ENCODE data around the gene SEMA3F.

Gene SEMA3F

GRCh38 chr3:50169858-50170257 lies 14.7 kb downstream of the SEMA3F start:
- no peaks in the 10 kb centered on the region for H3K36me3 ChIP-seq (ENCODE audit: control insufficient read depth, low read length)
- no peaks in the 10 kb centered on the region for H4K20me1 ChIP-seq (ENCODE audit: control insufficient read depth, insufficient read depth, low read depth, low read length)
- H3K4me2 ChIP-seq (ENCODE audit: low read length): no peak overlapping the region
- no peaks in the 10 kb centered on the region for H3F3A ChIP-seq (ENCODE audit: control insufficient read depth, insufficient read depth)
- 0 out of 2 replicates have a peak, but pooled peaks cover 3% of the 10 kb centered on the region for H3K4me1 ChIP-seq (ENCODE audit: control insufficient read depth, low read length)
- no peaks in the 10 kb centered on the region for H3K9me2 ChIP-seq (replicated peaks; ENCODE audit: control insufficient read depth, low read length)
- TF ChIP-seq, protein P1, sequence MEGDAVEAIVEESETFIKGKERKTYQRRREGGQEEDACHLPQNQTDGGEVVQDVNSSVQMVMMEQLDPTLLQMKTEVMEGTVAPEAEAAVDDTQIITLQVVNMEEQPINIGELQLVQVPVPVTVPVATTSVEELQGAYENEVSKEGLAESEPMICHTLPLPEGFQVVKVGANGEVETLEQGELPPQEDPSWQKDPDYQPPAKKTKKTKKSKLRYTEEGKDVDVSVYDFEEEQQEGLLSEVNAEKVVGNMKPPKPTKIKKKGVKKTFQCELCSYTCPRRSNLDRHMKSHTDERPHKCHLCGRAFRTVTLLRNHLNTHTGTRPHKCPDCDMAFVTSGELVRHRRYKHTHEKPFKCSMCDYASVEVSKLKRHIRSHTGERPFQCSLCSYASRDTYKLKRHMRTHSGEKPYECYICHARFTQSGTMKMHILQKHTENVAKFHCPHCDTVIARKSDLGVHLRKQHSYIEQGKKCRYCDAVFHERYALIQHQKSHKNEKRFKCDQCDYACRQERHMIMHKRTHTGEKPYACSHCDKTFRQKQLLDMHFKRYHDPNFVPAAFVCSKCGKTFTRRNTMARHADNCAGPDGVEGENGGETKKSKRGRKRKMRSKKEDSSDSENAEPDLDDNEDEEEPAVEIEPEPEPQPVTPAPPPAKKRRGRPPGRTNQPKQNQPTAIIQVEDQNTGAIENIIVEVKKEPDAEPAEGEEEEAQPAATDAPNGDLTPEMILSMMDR (IDR thresholded peaks at IDR 0.05; ENCODE audit: low read depth, low read length, poor library complexity, severe bottlenecking): no peak
- no peak for TF ChIP-seq EZH2phosphoT487 (IDR thresholded peaks at IDR 0.05; ENCODE audit: borderline replicate concordance, low read length)
- no peaks in the 10 kb centered on the region for H3K79me2 ChIP-seq (ENCODE audit: control insufficient read depth, low read length)
- no peak overlapping the region for H3K4me3 ChIP-seq (ENCODE audit: low read length)
- H3K9me3 ChIP-seq (ENCODE audit: control insufficient read depth, insufficient read depth, low read length): no peaks in the 10 kb centered on the region
- H3K27me3 ChIP-seq (ENCODE audit: control insufficient read depth, low read length): peaks cover 1% of the 10 kb centered on the region; the same call in 1 of the 2 replicates
- no peak overlapping the region for H3K27ac ChIP-seq (ENCODE audit: low read depth, low read length)

GRCh38 chr3:50170689-50171088 lies 15.6 kb downstream of the SEMA3F start:
- 0 out of 2 replicates have a peak, but pooled peaks cover 3% of the 10 kb centered on the region for H3K4me1 ChIP-seq (ENCODE audit: control insufficient read depth, low read length)
- no peaks in the 10 kb centered on the region for H3K9me2 ChIP-seq (replicated peaks; ENCODE audit: control insufficient read depth, low read length)
- H3K36me3 ChIP-seq (ENCODE audit: control insufficient read depth, low read length): no peaks in the 10 kb centered on the region
- TF ChIP-seq, protein P1 (IDR thresholded peaks at IDR 0.05; ENCODE audit: low read depth, low read length, poor library complexity, severe bottlenecking): no peak
- no peak for TF ChIP-seq EZH2phosphoT487 (IDR thresholded peaks at IDR 0.05; ENCODE audit: borderline replicate concordance, low read length)
- H3K27me3 ChIP-seq (ENCODE audit: control insufficient read depth, low read length): no peaks in the 10 kb centered on the region
- no peaks in the 10 kb centered on the region for H3K79me2 ChIP-seq (ENCODE audit: control insufficient read depth, low read length)
- H3K27ac ChIP-seq (ENCODE audit: low read depth, low read length): no peak overlapping the region
- H3K4me2 ChIP-seq (ENCODE audit: low read length): no peak overlapping the region
- H3K4me3 ChIP-seq (ENCODE audit: low read length): no peak overlapping the region
- H4K20me1 ChIP-seq (ENCODE audit: control insufficient read depth, insufficient read depth, low read depth, low read length): no peaks in the 10 kb centered on the region
- H3F3A ChIP-seq (ENCODE audit: control insufficient read depth, insufficient read depth): no peaks in the 10 kb centered on the region
- H3K9me3 ChIP-seq (ENCODE audit: control insufficient read depth, insufficient read depth, low read length): no peaks in the 10 kb centered on the region

DNA sequence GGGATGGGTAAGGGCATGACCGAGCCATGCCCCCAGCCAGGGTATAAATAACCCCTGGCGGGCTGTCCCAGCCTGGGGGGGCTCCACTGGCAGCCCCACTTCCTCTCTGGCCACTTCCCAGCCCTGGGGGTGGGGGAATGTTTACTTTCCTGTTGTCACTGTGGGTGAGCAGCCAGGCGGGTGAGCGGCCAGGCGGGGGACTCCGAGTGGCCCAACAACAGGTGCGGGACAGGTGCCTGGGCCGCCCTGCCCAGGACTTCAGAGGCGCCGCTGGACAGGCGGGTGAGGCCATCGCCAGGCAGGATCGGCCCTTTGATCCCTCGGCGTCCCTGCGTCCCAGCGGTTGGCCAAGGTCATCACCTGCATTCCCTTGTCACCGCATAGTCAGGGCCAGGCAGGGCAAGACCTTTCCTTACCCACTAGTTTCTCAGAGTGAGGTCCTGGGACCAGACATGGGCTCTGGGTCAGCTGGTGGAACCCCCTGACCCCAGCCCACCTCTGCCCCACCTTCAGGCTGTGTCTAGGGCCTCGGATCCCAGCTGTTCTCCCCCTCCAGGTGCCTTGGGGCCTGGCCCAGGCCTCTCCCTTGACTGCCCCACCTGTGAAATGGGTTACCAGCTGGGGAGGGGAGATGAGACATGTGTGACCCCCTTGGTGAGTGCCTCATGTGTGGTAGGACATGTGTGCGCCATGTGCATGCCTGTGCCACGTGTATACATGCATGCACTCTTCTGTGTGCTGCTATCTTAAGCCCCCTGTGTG lies 16.6 kb downstream of the SEMA3F start:
- Histone ChIP-seq H3K9me3 (ENCODE audit: control insufficient read depth, insufficient read depth, low read length) (no peaks in the 10 kb centered on the region), H3K9me2 (replicated peaks; ENCODE audit: control insufficient read depth, low read length) (no peaks in the 10 kb centered on the region), H3K36me3 (ENCODE audit: control insufficient read depth, low read length) (no peaks in the 10 kb centered on the region), H3F3A (ENCODE audit: control insufficient read depth, insufficient read depth) (no peaks in the 10 kb centered on the region), H3K27me3 (ENCODE audit: control insufficient read depth, low read length) (no peaks in the 10 kb centered on the region), H3K27ac (ENCODE audit: low read depth, low read length) (no peak overlapping the region), H3K4me1 (ENCODE audit: control insufficient read depth, low read length) (0 out of 2 replicates have a peak, but pooled peaks cover 3% of the 10 kb centered on the region), H4K20me1 (ENCODE audit: control insufficient read depth, insufficient read depth, low read depth, low read length) (no peaks in the 10 kb centered on the region), H3K4me2 (ENCODE audit: low read length) (no peak overlapping the region), H3K4me3 (ENCODE audit: low read length) (no peak overlapping the region), H3K79me2 (ENCODE audit: control insufficient read depth, low read length) (no peaks in the 10 kb centered on the region)
- TF ChIP-seq, protein P1 (IDR thresholded peaks at IDR 0.05; ENCODE audit: low read depth, low read length, poor library complexity, severe bottlenecking): no peak
- TF ChIP-seq EZH2phosphoT487 (IDR thresholded peaks at IDR 0.05; ENCODE audit: borderline replicate concordance, low read length): no peak
